ENCODE measurements around the gene STRA8.
A peak's percentile ranks its signal among the peaks of the same experiment; 100 is the strongest.
"Not testable (repeated sequence)": the region's sequence is repeated elsewhere in the genome, so short reads cannot be mapped to it uniquely, and the experiment has no call there.

The STRA8 gene

DNA sequence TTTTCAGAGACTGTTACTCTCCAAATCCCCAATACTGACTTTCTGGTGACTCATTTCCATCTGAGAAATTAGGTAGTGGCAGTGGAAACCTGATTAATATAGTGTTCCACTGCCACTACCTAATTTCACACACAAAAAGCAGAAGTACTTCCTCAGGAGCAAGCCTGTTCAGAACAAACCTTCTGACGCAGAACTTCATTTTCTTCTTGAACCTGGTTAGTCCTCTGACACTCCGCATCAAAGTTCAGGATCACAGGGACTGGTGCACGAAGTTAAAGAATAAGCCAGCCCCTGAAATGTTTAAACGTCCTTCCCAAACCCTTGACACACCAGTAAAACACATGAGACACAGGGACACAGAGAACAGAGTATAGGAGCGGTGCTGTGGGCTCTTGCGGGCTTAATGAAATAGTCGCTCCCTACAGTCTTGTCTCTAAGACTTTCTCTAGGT lies 26.7 kb upstream of the STRA8 start:
- peak; percentile 65 for DNase-seq

DNA sequence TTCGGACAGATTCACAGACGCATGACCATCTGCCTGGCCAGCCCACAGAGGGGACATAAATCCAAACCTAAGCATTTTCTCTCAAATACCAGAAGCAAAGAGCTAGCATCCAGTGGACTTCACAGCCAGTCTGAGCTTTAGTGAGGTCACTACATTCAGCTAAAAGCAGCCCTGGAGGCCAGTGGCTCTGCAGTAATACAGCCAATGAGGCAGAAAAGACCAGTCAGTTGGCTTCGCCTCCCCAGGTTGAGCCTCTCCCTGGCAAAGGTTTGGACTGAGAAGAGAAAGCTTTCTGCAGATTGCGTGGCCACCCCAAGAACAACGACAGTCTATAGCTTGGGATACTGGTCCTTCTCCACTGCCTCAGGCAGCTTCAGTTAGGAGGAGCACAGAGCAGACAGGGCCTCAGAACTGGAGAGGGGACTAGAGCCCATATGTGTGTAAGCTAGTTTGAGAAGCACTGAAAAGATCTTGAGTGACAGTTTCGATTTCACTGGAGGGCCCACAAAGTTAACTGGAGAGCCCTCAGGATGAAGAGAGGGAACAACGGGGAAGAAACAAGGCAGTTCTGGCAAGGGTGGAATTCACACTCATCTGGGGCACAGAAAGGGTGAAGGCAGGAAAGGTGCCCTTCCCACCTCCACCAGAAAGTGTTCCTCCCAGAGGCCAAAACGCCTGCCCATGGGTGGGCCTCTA lies 26.1 kb upstream of the STRA8 start:
- DNase-seq = no peak

DNA sequence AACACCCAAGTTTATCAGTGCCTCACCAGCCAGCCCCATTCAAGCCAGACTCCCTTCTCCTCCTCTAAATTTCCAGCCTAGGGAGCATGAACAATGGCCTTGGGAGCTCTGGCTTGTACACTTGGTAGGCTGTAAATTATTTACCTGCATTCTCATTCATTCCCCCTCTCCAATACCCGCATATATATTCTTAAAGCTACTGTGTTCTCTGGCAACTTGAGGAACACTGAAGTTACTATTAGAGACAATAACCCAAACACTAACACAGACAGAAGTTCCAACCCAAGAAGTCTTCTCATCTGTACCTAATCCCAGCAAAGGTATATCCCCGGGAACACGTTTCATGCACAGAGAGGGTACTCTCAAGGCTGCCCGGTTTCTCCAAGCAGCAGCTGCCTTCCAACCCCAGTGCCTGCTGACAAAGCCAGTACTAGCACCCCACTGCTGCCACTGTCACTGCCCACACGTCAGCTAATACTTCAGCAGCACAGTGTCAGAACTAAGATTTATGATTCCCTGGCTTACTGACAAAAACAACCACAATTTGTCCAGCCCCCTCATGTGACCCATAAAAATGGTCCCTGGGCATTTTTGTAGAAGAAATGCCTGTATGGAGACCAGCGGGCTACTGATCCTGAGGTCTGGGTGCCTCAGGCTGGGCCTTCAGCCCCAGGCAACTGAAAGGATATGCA lies 25.4 kb upstream of the STRA8 start:
- DNase-seq = no peak

DNA sequence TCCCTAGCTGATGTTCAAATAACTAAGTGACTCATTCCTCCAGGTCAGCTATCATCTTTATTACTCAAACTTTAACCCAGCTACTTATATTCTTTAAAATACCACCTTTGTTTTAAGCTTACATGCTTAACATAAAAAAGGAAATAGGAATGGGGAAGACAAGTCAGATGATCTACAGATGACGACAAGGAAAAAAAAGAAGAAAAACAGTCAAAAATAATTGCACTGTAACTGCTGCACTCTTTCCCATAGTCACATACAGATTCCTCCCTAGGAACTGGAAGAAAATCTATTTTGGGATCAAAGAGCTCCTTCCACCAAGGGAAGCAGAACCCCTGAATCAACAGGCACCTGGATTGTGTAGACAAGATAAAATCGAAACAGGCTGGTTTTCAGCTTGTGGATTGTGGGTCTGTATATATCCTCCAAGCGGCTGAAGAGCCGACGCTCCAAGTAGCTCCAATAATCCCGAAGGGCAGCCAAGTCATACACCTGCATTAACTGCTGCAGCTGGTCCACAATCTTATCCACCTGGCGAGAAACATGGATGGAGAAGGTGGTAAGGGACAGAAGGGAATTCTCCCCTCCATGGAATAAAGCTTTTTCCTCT lies 24.3 kb upstream of the STRA8 start:
- no peak for DNase-seq

DNA sequence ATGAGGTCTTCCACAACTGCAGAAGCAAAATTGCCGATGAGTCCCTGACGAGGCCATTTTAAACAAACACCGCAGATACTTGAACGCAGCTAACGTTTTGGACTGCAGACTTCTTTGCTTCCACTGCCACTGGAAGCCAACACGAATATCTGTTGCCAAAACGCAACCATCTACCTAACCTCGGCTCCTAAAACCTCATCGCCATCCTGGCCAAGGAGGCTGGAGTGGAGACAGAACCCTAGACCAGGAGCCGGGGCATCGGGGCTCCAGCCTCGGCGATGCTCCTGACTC lies 22.8 kb upstream of the STRA8 start:
- DNase-seq = peak; percentile 9

DNA sequence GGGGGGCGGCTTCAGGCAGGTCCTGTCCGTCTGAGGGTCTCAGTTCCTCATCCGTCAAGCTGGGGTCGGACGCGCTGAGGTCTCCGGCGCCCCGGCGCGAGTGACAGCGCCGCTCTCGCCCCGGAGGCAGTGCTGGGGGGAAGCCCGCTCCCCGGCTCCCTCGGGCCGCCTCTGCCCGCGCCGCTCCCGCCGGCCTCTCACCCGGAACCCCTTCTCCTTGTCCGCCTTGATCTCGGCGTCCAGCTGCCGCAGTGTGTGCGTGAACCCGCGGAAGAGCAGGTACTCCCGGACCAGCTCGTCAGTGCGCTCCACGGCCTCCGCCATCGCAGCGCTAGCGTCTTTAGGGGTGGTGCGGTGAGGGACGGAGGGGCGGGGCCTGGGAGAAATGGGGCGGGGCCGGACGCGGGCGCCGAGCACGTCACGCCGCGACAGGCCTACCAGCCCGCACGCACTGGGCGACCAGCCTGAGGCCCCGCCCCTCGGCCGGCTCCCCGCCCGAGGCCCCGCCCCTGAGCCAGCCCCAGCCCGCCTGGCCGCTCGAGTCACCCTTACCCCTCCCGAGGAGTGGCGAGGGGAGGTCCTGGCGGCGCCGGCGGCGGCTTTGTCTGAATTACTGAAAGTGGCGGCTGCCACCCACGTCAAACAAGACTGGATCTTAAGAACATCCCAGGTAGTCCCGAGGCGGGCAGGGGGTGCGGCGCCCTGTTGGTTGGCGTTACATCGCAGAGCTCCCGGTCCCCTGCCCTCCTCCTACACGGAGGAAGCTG lies 22.3 kb upstream of the STRA8 start, which contains the start of gene WDR91:
TSS of gene WDR91 (minus strand) at position 348 of the 767 bp plus-strand sequence. CDS start at position 324, 24 bp downstream.
- DNase-seq = peak; percentile 96

DNA sequence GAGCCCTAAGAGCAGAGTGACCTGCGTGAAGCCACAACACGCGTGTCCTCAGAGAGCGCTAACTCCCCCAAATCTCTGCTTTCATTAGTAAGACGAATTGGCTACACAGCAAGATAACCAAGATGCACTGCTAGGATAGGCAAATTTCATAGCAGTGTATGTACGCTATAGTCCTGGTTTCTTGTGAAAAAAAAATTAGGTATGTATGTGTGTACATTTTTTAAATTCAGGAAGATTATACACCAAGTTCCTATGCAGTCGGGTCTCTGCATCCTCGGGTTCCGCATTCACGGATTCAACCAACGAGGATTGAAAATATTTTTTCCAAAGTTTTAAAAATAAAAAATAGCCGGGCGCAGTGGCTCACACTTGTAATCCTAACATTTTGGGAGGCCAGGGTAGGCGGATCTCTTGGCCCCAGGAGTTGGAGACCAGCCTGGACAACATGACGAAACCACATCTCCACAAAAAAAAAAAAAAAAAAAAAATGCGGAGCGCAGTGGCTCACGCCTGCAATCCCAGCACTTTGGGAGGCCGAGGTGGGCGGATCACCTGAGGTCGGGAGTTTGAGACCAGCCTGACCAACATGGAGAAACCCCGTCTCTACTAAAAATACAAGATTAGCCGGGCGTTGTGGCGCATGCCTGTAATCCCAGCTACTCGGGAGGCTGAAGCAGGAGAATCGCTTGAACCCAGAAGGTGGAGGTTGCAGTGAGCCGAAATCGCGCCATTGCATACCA lies 21.5 kb upstream of the STRA8 start:
- DNase-seq = not testable (repeated sequence)

DNA sequence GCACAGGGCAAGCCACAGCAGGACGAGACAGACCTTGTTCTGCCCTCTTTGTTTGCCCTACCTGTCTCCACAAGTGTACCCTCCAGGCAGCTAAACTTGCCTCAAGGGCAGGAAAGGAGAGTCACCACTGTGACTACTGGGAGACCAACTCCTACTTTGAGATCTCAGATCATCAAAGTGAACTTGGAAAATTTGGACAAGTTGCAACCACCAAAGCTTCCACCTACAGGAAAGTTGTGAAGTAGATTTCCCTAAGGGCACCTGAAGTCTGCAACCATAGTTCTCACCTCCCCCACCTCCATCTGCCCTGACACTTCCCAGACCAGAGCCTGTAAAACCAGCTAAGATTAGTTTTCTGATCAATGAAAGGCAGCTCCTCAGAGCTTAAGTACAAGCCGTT lies 19.8 kb upstream of the STRA8 start:
- no peak for DNase-seq

DNA sequence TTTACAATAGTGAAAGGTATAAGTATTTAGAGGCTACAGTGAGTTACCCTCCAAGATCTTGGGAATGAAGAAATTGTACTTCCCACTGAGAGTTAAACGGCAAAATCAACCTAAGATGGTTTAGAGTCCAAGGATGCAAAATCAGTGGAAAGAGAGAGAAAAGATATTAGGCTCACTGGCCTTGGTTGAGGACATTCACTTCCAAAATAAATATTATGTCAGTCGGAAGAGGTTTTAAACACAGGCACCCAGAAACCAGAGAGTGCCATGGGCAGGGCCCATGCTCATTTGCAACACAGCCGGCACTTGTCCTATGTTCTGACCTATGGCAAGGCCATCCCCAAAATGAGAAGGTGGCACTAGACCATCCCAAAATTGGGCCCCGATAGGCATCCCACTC lies 18.5 kb upstream of the STRA8 start:
- no peak for DNase-seq

DNA sequence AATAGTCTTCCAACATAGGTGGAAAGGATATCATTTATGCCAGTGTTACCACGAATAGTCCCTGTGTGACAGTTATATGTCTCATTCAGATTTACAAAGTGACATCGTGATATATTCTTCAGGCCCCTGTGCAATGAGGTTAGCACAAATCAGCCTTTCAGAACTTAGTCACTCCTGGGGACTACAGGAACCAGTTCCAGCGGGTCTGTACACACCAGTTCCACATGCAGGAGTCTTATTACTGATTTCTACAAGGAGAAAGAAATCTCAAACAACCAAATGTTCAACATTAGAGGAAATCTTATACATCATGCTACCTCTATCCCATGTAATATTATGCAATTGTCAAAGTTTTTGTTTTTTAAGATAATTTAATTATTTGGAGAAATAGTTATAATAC lies 17.9 kb upstream of the STRA8 start:
- DNase-seq = no peak

DNA sequence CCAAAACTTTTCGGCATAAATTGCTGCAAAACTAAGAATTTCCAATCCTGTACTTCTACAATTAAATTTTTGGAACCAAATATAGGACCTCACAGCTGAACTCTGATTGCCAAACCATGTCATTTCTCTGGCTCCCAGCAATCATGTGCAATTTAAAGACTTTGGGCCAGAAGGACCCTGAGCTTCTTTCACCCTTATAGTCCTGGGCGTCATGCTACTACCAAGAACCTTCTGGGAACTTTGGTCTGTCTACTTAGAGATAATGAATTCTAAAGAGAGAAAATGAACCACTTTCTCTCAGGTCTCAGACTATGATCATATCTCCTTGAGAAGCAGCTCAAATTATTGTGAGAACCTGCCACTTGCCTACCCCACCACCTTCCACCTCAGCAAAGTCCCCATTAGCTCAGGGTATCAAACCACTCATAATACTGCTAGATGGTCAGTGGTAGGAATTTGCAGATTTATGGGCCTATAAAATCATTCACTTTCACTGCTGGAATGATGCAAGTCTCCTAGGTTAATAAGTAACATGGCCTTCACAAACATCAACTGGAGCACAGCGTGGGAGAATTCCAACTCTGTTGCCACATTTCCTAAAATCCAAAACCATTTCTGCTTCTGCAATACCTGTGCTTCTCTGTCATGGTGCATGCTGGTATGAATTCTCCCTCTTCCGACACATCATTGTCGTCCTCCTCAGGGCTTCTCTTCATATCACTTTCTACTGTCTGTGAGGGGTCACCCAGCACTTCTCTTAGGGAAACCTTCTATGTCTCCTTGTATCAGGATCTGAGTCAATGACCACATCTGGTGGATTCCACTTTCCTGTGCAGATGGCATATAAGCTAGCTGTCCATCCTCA lies 15.8 kb upstream of the STRA8 start:
- no peak for DNase-seq

DNA sequence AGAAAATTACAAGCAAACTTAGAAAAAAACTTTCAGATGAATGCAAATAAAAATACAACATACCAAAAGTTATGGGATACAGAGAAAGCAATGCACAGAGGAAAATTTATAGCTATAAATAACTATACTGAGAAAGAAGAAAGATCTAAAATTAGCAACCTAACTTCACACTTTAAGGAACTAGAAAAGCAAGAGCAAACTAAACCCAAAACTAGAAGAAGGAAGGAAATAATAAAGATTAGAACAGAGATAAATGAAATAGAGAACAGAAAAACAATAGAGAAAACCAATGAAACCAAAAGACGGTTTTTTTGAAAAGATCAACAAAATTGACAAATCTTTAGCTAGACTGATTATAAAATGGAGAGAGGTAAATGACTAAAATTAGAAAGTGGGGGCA lies 9.6 kb upstream of the STRA8 start:
- no peak for DNase-seq

DNA sequence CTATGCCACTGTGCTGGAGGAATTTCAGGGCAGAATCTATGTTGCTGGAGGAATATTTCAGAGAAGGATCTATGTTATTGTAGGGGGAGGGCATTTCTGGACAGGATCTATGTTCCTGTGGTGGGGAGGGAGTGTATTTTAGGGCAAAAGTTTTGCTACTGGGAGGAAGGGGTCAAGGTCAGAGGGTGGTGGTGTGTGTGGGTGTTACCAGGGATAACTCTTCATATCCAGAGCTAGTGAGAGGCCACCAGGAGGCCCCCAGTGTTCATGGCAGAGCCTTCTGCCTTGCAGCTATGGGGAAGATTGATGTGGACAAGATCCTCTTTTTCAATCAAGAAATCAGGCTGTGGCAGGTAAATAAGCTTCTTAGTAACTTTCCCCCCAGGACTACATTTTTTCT lies 2.0 kb upstream of the STRA8 start:
- no peak for DNase-seq

DNA sequence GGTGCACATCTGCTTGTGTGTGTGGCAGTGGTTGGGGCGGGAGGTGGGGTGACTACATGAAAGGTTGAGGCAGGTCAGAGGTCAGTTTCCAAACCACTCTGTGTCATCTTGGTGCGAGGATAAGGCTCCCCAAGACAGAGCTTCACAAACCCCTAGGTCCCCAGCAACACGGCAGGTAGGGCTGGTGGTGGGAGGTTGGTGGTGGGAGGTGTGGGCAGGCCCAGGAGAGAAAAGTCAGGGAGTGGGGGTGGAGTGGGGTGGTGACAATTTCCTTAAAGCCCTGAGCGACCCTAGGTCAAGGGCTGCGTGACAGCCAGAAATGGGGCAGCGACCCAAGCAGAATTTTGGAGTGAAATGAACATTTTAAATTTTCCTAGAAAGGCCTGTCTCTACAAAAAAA lies 1.6 kb upstream of the STRA8 start:
- DNase-seq = no peak

DNA sequence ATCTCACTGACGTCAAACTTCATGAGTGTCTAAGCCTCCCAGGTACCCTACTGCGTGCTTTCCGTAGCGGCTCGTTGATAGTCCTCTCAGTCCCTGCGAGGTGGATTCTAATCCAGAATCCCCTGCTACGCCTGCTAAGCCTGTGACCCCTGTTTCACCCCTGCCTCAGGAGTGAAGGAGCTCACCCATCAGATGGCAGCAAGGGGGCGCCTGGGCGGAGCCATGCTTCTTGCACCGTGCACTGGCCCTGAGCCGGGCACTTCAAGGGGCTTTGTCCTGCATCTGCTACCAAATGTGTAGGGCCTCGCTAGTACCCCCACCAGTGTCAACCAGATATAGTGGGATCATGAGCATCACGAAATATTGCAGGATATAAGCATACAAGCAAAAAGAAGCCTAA lies 918 bp upstream of the STRA8 start:
- DNase-seq = no peak

DNA sequence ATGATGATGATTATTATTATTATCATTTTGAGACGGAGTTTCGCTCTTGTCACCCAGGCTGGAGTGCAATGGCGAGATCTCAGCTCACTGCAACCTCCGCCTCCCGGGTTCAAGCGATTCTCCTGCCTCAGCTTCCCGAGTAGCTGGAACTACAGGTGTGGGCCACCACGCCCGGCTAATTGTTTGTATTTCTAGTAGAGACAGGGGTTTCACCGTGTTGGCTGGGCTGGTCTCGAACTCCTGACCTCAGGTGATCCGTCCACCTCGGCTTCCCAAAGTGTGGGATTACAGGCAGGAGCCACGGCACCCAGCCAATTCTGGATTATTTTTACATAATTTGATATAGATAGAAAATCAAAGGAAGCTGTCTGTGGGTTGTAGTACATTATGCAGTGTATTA lies 457 bp downstream of the STRA8 start:
- DNase-seq = not testable (repeated sequence)

DNA sequence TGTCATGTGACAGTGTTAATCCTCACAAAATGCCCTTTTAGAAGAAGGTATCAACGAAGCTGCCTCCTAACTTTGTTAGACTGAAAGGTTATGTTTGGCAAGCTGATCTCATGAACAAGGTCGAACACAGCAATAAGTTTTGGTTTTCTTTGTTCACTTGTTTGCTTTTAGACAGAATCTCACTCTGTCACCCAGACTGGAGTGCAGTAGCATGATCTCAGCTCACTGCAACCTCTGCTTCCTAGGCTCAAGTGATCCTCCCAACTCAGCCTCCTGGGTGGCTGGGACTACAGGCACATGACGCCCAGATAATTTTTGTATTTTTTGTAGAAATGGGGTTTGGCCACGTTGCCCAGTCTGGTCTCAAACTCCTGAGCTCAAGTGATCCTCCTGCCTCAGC lies 1.1 kb downstream of the STRA8 start:
- DNase-seq = no peak

DNA sequence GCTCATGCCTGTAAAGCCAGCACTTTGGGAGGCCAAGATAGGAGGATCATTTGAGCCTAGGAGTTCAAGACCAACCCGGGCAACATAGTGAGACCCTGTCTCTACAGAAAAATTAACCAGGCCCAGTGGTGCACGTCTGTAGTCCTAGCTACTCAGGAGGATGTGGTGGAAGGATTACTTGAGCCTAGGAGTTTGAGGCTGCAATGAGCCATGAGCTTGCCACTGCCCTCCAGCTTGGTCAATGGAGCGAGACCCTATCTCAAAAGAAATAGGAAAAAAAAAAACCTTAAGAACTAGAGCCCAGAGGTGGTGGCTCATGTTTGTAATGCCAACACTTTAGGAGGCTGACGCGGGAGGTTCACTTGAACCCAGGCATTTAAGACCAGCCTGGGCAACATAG lies 2.2 kb downstream of the STRA8 start:
- DNase-seq = no peak

DNA sequence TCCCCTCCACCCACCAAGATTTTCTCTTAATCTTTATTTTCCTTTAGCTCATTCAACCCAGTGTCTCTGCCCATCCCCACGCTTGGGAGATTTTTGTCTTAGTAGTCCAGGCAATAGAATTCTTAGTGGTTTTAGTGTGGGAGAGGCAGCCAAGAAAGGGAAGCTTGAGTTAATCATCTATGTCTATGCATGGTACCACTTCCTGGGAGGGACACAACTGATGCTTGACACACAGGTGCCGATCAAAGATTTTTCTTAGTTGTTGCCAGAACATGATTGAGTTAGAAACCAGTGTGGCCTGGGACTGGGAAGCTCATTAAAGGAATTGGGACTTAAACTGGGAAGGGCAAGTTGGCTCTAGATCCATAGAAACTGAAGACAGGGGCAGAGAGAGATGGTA lies 3.1 kb downstream of the STRA8 start:
- DNase-seq = no peak

DNA sequence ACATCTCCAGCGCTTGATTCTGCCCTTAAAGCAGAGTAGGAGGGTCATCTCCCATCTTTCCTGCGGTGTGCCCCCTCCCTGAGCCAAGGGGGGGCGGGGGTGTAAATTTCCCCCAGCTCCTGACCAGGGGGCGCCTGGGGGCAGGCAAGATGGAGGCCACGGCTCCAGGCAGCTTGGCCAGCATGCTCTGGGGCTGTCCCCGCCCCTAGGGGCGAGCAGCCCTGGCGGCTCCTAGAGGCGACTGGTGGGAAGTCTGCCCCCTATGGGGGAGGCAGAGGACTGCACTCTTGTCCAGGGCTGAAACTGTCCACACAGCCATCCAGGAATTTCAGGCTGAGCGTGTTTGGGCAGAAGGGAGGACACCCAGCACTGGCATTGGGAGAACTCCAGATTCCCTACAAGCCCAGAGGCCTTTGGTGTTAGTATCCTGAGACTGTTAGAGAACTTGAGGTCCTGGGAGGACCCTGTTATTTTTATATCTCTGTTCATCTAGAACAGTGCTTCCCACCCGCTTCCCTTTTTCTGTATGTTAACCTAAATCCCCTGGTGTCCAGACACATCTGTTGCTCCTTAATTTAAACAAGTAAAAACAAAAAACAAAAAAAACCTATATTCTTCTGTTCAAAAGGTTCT lies 4.6 kb downstream of the STRA8 start:
- peak; percentile 14 for DNase-seq

DNA sequence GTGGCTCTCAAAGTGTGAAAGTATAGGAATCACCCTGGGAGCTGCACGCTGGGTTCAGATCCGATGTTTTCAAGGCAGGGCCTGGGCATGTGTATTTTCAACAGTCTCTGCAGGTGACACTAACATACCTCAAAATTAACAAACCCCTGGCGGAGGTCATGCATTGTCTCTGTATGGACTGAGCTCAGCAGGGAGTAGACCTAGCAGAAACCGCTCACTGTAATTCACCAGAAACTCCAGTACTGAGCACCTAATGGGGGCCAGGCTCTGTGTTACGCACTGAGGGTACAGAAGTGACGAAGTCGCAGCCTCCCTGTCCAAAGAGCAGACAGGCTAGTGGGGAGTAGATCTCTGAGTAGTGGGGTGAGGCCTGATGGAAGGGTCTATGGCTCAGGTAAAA lies 5.6 kb downstream of the STRA8 start:
- no peak for DNase-seq
